Calu3 (cell line): ENCODE results near the gene NEUROG3. TPM values are rescaled to one million over a fixed set of nuclear protein-coding genes. Genes with fewer than 3 reads are reported as not detected.

Source experiments
- BruUV-seq: library from RNA; stranded (reverse); fragments of 400-500 nt; replicated peaks from 2 replicates; lab custom pipeline; 2021; lab: Mats Ljungman, UMichigan
- CTCF ChIA-PET: fragments of 300-600 bp; sonication (Branson Sonifier 250); formaldehyde crosslinking; loops from one replicate; lab custom pipeline; 2022; ENCODE audit warnings: antibody characterized with exemption; lab: Charles Lee
- DNase-seq: peaks from one replicate; pipeline ENCODE4 v3.0.0; 2022
- H3K27ac Mint-ChIP-seq: one replicate; pipeline ENCODE4 v1.8.0; 2022; ENCODE audit warnings: mixed read lengths; ENCODE audit not compliant: unreplicated experiment
- H3K27me3 Mint-ChIP-seq: one replicate; pipeline ENCODE4 v1.8.0; 2022; ENCODE audit warnings: mixed read lengths; ENCODE audit not compliant: unreplicated experiment
- H3K36me3 Mint-ChIP-seq: one replicate; pipeline ENCODE4 v1.8.0; 2022; ENCODE audit warnings: mild to moderate bottlenecking, moderate library complexity, mixed read lengths; ENCODE audit not compliant: insufficient read depth, unreplicated experiment
- H3K4me1 Mint-ChIP-seq: one replicate; pipeline ENCODE4 v1.8.0; 2022; ENCODE audit warnings: mild to moderate bottlenecking, low read depth, mixed read lengths; ENCODE audit not compliant: unreplicated experiment
- H3K4me3 Mint-ChIP-seq: one replicate; pipeline ENCODE4 v1.8.0; 2022; ENCODE audit warnings: mild to moderate bottlenecking, low read depth, moderate library complexity, mixed read lengths; ENCODE audit not compliant: unreplicated experiment
- H3K9me3 Mint-ChIP-seq: one replicate; pipeline ENCODE4 v1.8.0; 2022; ENCODE audit warnings: low read depth, mixed read lengths; ENCODE audit not compliant: unreplicated experiment
- CTCF ChIP-seq: fragments of 200-600 bp; IDR thresholded peaks from one replicate; pipeline ENCODE4 v1.8.0; 2022; ENCODE audit warnings: antibody characterized with exemption; ENCODE audit not compliant: unreplicated experiment
- intact Hi-C: fragments of 100-400 bp; cut with micrococcal nuclease; formaldehyde crosslinking; loops from one replicate; pipeline ENCODE4 v1.10.0; 2022; ENCODE audit not compliant: unreplicated experiment
- total RNA-seq: library from RNA; stranded (reverse); gene quantifications from 2 replicates; pipeline ENCODE4 v1.2.3, GENCODE V29; 2022

The NEUROG3 gene
- total RNA-seq, 1 experiment from 2014 or later: not detected

DNA sequence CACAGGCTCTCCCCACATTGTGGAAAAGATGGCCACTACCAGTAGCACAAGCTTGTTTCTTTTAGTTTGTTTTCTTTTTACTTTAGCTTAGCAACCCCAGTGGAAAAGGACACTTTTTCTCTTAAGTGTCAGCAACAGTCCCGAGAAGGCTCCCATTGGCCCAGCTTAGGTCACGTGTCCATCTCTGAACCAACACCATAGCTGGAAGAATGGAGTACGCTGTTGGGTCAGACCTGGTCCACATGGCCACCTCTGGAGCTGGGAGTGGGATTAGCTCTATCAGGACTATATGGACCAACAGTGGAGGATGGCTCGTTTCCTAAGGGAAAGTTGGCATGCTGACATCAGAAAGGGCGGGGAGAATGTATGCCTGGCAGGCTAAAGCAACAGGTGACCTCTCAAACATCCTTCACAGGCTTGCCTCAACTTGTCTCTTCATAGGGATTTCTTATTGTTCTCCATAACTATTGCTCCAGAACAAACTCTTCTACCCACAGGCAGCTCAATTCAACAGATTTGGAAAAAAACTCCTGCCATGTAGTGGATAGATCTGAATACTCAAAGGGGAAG, 27.6 kb upstream of the NEUROG3 start:
- H3K27ac Mint-ChIP-seq: no peak overlapping the region
- intact Hi-C loops: no loop called here
- H3K27me3 Mint-ChIP-seq: peaks cover 89% of the 10 kb centered on the region
- peaks cover 3% of the 10 kb centered on the region for H3K9me3 Mint-ChIP-seq
- H3K4me3 Mint-ChIP-seq: no peak overlapping the region
- no peak for TF ChIP-seq CTCF
- H3K36me3 Mint-ChIP-seq: no peaks in the 10 kb centered on the region
- no TSS peak for BruUV-seq
- no peak for DNase-seq
- CTCF ChIA-PET: interaction anchor here (0.8 kb wide), 1 partner anchor 13 kb away, joined by 5 read pairs; no protein-coding TSS in a partner anchor
- no peaks in the 10 kb centered on the region for H3K4me1 Mint-ChIP-seq

- Mint-ChIP-seq H3K36me3 (no peaks in the 10 kb centered on the region), H3K27me3 (no peaks in the 10 kb centered on the region), H3K9me3 (no peaks in the 10 kb centered on the region), H3K27ac (no peak overlapping the region), H3K4me1 (no peaks in the 10 kb centered on the region), H3K4me3 (no peak overlapping the region)
- intact Hi-C loops: no loop called here
- no peak for TF ChIP-seq CTCF
- BruUV-seq: no TSS peak
- DNase-seq: no peak
- CTCF ChIA-PET: no interaction called here
Measured at GRCh38 chr10:69588358-69588757, 15.1 kb upstream of the NEUROG3 start.

DNA sequence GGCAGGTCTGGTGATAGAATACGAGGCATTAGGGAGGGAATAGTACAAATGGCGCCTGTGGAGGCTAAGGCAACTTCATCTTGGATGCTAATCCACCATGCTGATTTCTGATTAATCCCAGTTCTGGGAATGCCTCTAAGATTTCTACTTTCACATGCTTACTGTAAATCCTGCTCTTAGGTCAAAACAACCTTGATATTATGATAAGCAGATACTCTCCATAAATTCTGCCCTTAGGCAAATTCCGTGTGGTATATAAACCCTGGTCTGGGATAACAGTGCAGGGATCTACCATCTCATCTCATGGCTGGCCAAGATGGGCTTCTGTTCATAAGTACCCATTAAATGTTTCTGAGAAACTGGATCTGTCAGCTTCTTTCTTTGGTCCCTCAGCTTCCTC, 11.4 kb upstream of the NEUROG3 start:
- no peak for DNase-seq
- H3K27ac Mint-ChIP-seq: no peak overlapping the region
- no peaks in the 10 kb centered on the region for H3K4me1 Mint-ChIP-seq
- peaks cover 23% of the 10 kb centered on the region for H3K27me3 Mint-ChIP-seq
- CTCF ChIA-PET: interaction anchor here (1.5 kb wide), 1 partner anchor 10 kb away, joined by 6 read pairs; no protein-coding TSS in a partner anchor
- no peak overlapping the region for H3K4me3 Mint-ChIP-seq
- no TSS peak for BruUV-seq
- TF ChIP-seq CTCF: no peak
- intact Hi-C loops: no loop called here
- H3K36me3 Mint-ChIP-seq: no peaks in the 10 kb centered on the region
- H3K9me3 Mint-ChIP-seq: no peaks in the 10 kb centered on the region

DNA sequence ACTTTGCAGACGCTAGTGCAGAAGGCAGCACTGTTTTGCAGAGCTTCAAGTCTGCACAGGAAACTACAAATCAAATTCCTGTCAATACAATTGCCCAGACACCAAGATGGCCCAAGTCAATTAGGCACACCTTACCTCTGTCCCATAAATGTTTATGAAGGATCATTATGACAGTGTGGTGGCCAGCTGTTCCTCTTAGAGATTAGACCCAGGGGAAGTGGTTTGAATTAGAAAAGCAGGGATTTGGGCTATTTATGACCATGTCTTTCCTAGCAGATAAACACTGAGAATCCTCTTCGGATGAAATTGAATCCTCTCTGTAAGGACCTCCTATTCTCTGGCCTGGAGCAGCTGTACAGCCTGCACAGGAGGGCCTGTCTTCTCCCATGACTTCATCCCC, 9.9 kb upstream of the NEUROG3 start:
- Mint-ChIP-seq H3K4me3 (no peak overlapping the region), H3K27me3 (peaks cover 38% of the 10 kb centered on the region), H3K9me3 (no peaks in the 10 kb centered on the region), H3K4me1 (no peaks in the 10 kb centered on the region), H3K27ac (no peak overlapping the region), H3K36me3 (no peaks in the 10 kb centered on the region)
- BruUV-seq: no TSS peak
- no peak for TF ChIP-seq CTCF
- intact Hi-C loops: no loop called here
- CTCF ChIA-PET: no interaction called here
- DNase-seq: no peak
